Suprapubic skin (tissue), 4 donors: ENCODE measurements around the gene LEKR1. TPM values are rescaled to one million over a fixed set of nuclear protein-coding genes. Genes with fewer than 3 reads are reported as not detected.

Experiments
- DNase-seq, 2 donors: peaks; one replicate each; pipeline ENCODE4 v3.0.0-alpha.2; 2019; ENCODE audit warnings: low spot score in 2 of 2
- H3K27ac ChIP-seq: fragments of 200-600 bp; sonication (generic); one replicate; pipeline ENCODE4 v1.5.1; 2019
- H3K27me3 ChIP-seq: fragments of 200-600 bp; sonication (generic); one replicate; pipeline ENCODE4 v1.5.1; 2019
- H3K36me3 ChIP-seq: fragments of 200-600 bp; sonication (generic); one replicate; pipeline ENCODE4 v1.5.1; 2019
- H3K4me1 ChIP-seq: fragments of 200-600 bp; sonication (generic); one replicate; pipeline ENCODE4 v1.5.1; 2019
- H3K4me3 ChIP-seq: fragments of 200-600 bp; sonication (generic); one replicate; pipeline ENCODE4 v1.5.1; 2019; ENCODE audit warnings: mild to moderate bottlenecking
- H3K9me3 ChIP-seq: fragments of 200-600 bp; sonication (generic); one replicate; pipeline ENCODE4 v1.5.1; 2019
- EP300 ChIP-seq: sonication (generic); formaldehyde crosslinking; IDR thresholded peaks from one replicate; pipeline ENCODE4 v1.6.1; 2017; ENCODE audit warnings: antibody characterized with exemption
- POLR2A ChIP-seq, 2 donors: fragments of 450-650 bp; IDR thresholded peaks; one replicate each; pipeline ENCODE4 v1.6.1; 2017; ENCODE audit warnings: antibody characterized with exemption in 2 of 2, mild to moderate bottlenecking in 2 of 2, moderate library complexity in 2 of 2
- POLR2AphosphoS5 ChIP-seq, 3 donors: sonication (generic); formaldehyde crosslinking; IDR thresholded peaks; one replicate each; pipeline ENCODE4 v1.6.1; 2017; ENCODE audit warnings: antibody characterized with exemption in 3 of 3
- WGBS: methylation state at CpG from one replicate; pipeline ENCODE4 v1.1.5; 2018; 5-methylcytosine and 5-hydroxymethylcytosine counted together
- total RNA-seq, 4 donors: library from RNA; depleted of rRNA; stranded (reverse); fragments of >200 nt; gene quantifications; one replicate each; pipeline ENCODE4 v1.1.0, GENCODE V29; 2016
- TF ChIP-seq, protein P1 (sequence below), 2 donors: fragments of 200-600 bp in 1 of 2; fragments of 450-650 bp in 1 of 2; sonication (generic) in 1 of 2; IDR thresholded peaks; one replicate each; pipeline ENCODE4 v1.5.1; 2016 to 2019; ENCODE audit warnings: antibody characterized with exemption in 2 of 2, mild to moderate bottlenecking in 1 of 2, moderate library complexity in 1 of 2

The LEKR1 gene
- total RNA-seq, 4 donors from 2014 or later = 1.0 to 3.4 (median 1.5) TPM

DNA sequence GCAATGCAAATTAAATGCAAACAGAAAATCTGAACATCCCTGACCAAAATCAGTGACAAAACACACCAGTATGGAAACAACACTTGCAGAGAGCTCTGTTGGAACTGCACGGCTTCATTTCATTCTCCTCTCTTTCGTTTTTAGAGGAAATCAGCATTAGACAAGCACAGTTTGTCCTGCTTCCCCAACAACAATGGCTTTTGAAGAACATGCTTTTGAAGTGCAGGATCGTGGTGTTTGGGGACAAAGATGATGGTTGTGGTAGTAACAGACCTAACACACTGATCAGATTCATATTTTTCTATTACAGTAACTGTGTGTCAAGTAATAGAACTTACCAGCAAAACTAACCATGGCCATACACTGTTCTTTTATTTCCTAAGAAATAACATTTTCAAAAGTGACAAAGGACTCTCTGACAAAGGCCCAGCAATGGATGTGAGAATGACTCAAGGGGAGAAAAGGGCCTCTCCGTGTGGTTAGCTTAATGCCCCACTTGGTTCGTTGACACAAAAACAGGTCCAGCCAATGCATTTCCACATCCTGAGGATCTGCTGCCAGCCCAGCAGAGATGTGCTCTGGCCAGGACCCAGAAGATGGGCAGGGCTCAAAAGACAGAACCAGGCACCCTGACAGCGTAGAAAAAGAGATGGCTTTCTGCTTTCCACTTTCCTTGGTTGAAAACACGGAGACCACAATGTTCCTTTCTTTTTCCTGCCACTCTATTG, 249.7 kb downstream of the LEKR1 start:
- no peaks in the 10 kb centered on the region for H3K9me3 ChIP-seq
- peak overlapping the region; percentile 55 for H3K27ac ChIP-seq
- no peaks in the 10 kb centered on the region for H3K27me3 ChIP-seq
- peaks cover 16% of the 10 kb centered on the region for H3K4me1 ChIP-seq
- H3K4me3 ChIP-seq = no peak overlapping the region
- H3K36me3 ChIP-seq = no peaks in the 10 kb centered on the region
- TF ChIP-seq EP300 (no peak), POLR2A (IDR thresholded peaks at IDR 0.05) (no peak), POLR2AphosphoS5 (IDR thresholded peaks at IDR 0.05) (no peak)
- TF ChIP-seq, protein P1, sequence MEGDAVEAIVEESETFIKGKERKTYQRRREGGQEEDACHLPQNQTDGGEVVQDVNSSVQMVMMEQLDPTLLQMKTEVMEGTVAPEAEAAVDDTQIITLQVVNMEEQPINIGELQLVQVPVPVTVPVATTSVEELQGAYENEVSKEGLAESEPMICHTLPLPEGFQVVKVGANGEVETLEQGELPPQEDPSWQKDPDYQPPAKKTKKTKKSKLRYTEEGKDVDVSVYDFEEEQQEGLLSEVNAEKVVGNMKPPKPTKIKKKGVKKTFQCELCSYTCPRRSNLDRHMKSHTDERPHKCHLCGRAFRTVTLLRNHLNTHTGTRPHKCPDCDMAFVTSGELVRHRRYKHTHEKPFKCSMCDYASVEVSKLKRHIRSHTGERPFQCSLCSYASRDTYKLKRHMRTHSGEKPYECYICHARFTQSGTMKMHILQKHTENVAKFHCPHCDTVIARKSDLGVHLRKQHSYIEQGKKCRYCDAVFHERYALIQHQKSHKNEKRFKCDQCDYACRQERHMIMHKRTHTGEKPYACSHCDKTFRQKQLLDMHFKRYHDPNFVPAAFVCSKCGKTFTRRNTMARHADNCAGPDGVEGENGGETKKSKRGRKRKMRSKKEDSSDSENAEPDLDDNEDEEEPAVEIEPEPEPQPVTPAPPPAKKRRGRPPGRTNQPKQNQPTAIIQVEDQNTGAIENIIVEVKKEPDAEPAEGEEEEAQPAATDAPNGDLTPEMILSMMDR (IDR thresholded peaks at IDR 0.05) = no peak
- no peak for DNase-seq
- 35% methylated on average over 7 of the region's 7 CpGs for WGBS

DNA sequence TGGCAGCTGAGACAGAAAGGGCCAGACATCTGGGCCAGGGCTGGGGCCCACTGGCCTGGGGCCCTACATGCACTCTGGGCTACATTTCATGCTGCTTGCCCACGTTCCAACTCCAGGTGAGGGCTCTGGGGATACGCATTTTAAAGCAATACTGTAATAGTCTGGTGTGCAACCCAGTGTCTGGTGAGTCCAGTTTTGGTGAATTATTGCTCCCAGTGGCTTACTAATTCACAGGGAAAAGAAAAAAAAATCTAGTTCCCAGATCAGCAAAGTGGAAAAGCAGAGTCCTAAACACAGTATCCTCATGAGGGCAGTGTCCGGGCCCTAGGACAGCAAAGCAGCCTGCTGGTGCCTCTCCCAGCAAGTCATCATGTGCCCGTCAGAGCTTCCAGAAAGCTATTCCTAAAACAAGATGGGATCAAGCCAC, 251.4 kb downstream of the LEKR1 start:
- no peaks in the 10 kb centered on the region for H3K27me3 ChIP-seq
- H3K27ac ChIP-seq = peak overlapping the region; percentile 55
- peaks cover 29% of the 10 kb centered on the region for H3K4me1 ChIP-seq

DNA sequence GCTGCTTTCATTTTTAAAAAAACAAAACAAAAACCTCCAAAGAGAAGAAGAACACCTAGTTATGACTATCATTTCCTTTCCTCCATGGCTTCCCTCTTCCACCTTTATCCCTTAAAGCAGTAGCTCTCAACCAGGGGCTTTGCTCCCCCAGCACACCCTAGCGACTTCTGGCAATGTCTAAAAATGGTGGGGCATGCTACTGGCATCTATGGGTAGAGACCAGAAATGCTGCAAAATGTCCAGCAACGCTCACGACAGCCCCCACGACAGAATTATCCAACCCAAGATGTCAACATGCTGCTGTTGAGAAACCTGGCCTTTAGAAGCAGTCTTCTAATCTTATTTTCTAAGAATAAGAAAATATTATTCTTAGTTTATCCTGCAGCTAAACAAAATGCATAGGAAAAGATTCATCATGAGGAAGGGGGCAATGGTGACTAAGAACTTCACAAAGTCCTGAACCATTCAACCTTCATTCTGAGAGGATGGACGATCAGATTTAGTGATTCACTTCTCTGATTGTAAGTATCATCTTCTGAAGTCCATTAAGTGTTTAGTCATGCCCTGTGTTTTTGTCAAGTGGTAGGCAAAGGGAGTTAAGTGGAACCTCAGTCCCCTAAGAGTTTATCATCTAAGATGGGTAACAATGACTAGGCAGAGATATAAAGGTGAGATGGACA, 252.1 kb downstream of the LEKR1 start:
- WGBS = 84% methylated on average over 5 of the region's 5 CpGs
- no peaks in the 10 kb centered on the region for H3K27me3 ChIP-seq

More for the DNA sequence above, 251.4 kb downstream of the LEKR1 start:
- H3K4me3 ChIP-seq = no peak overlapping the region
- H3K9me3 ChIP-seq = no peaks in the 10 kb centered on the region
- DNase-seq = no peak
- H3K36me3 ChIP-seq = no peaks in the 10 kb centered on the region
- WGBS = 69% methylated on average over 4 of the region's 4 CpGs
- TF ChIP-seq EP300 = no peak
- TF ChIP-seq, protein P1 (IDR thresholded peaks at IDR 0.05) = no peak
- TF ChIP-seq POLR2AphosphoS5 (IDR thresholded peaks at IDR 0.05) = no peak
- no peak for TF ChIP-seq POLR2A (IDR thresholded peaks at IDR 0.05)

DNA sequence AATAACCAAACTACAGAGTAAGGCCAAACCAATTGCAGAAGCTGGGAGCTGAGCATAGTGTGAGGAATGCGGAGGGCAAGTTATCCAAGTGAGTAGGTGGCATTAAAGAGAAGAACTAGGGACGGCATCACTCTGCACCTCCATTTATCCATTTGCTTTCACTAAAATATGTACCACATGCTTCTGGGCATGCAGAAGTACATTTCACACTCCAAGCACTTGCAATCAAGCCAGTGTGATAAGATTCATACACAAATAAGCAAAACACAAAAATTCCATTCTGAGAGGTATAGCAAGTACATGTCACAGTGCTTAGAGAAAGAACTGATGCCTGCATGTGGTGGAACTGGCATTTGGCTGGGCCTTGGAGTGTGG, 252.6 kb downstream of the LEKR1 start:
- DNase-seq = no peak
- H3K36me3 ChIP-seq = no peaks in the 10 kb centered on the region
- H3K4me1 ChIP-seq = peaks cover 34% of the 10 kb centered on the region
- TF ChIP-seq, protein P1 (IDR thresholded peaks at IDR 0.05) = no peak
- no peak for TF ChIP-seq POLR2A (IDR thresholded peaks at IDR 0.05)
- TF ChIP-seq EP300 = no peak
- no peak for TF ChIP-seq POLR2AphosphoS5 (IDR thresholded peaks at IDR 0.05)
- H3K9me3 ChIP-seq = no peaks in the 10 kb centered on the region
- 95% methylated on average over 2 of the region's 2 CpGs for WGBS
- no peak overlapping the region for H3K27ac ChIP-seq
- H3K4me3 ChIP-seq = no peak overlapping the region
- no peaks in the 10 kb centered on the region for H3K27me3 ChIP-seq

More for the DNA sequence above, 252.1 kb downstream of the LEKR1 start:
- H3K9me3 ChIP-seq = no peaks in the 10 kb centered on the region
- TF ChIP-seq POLR2AphosphoS5 (IDR thresholded peaks at IDR 0.05) = no peak
- TF ChIP-seq POLR2A (IDR thresholded peaks at IDR 0.05) = no peak
- no peak for TF ChIP-seq EP300
- TF ChIP-seq, protein P1 (IDR thresholded peaks at IDR 0.05) = no peak
- no peaks in the 10 kb centered on the region for H3K36me3 ChIP-seq
- peaks cover 34% of the 10 kb centered on the region for H3K4me1 ChIP-seq
- no peak for DNase-seq
- peak overlapping the region; percentile 47 for H3K27ac ChIP-seq
- H3K4me3 ChIP-seq = no peak overlapping the region

DNA sequence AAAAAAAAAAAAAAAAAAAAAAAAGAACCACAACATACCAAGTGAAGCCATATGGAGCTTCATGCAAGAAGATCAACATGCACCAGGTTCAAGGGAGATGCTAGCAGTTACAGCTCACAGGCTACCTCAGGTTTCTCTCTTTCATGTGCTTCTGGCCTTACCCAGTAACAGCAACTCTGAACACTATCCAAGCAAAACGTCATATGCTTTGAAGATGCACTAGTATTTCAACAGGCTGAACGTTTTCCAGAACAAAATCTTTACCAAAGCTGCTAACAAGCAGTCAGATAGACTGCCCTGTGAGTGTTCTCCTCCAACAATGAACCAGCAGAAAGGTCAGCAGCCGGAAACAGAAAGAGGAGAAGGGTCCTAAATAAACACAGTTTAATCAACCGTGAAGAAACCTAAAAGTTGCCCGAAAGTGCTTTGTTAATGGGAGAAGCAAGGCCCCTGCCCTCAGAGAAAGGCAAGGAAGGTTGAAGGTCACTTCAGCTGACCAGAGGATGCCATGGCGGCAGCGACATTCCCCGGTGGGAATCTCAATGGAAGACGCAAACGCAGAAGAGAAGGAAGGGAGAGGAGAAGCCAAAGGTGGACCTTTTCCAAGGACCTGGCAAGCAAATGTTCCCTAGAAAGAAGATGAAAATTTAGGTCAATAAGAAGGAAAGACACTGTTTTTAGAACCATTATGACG, 253.7 kb downstream of the LEKR1 start:
- H3K9me3 ChIP-seq = no peaks in the 10 kb centered on the region
- H3K36me3 ChIP-seq = no peaks in the 10 kb centered on the region
- DNase-seq = no peak
- H3K27ac ChIP-seq = no peak overlapping the region
- no peak overlapping the region for H3K4me3 ChIP-seq
- H3K27me3 ChIP-seq = no peaks in the 10 kb centered on the region
- TF ChIP-seq POLR2A (IDR thresholded peaks at IDR 0.05) = no peak
- TF ChIP-seq POLR2AphosphoS5 (IDR thresholded peaks at IDR 0.05) = no peak
- TF ChIP-seq, protein P1 (IDR thresholded peaks at IDR 0.05) = no peak
- no peak for TF ChIP-seq EP300
- peaks cover 34% of the 10 kb centered on the region for H3K4me1 ChIP-seq
- WGBS = 83% methylated on average over 11 of the region's 11 CpGs
